Measurements from ENCODE around the gene CREB5.

- TF ChIP-seq CTCF (IDR thresholded peaks at IDR 0.05 in 4 of 5, conservative IDR thresholded peaks at IDR 0.05 in 1 of 5) (no peak), POLR2A (IDR thresholded peaks at IDR 0.05) (no peak)
These were observed 311.0 kb downstream of the CREB5 start for GRCh38 chr7:28723336-28723735.

All from gastrocnemius medialis (tissue), 4 donors.